ENCODE data around the gene CLTC.

The CLTC gene

DNA sequence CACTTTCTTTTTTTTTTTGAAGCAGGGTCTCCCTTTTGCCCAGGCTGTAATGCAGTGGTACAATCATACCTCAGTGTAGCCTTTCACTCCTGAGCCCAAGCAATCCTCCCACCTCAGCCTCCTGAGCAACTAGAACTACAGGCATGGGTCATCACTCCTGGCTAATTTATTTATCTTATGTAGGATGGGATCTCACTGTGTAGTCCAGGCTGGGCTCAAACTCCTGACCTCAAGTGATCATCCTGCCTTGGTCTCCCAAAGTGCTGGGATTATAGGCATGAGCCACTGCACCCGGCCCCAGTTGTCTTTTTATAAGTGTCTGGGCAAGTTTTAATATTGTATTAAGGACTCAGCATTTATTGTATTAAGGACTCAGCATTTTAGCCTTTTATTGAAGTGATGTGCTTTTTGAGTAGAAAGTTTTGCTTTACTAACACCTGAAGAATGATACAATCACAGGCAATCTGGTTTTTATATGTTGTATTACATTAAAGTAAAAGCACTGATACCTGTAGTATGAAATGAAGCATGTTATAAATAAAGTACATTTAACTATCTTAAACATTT lies 110.7 kb downstream of the CLTC start:
- H3K9me2 ChIP-seq (replicated peaks; ENCODE audit: low read depth, low read length) = no peaks in the 10 kb centered on the region
- TF ChIP-seq, protein P1, sequence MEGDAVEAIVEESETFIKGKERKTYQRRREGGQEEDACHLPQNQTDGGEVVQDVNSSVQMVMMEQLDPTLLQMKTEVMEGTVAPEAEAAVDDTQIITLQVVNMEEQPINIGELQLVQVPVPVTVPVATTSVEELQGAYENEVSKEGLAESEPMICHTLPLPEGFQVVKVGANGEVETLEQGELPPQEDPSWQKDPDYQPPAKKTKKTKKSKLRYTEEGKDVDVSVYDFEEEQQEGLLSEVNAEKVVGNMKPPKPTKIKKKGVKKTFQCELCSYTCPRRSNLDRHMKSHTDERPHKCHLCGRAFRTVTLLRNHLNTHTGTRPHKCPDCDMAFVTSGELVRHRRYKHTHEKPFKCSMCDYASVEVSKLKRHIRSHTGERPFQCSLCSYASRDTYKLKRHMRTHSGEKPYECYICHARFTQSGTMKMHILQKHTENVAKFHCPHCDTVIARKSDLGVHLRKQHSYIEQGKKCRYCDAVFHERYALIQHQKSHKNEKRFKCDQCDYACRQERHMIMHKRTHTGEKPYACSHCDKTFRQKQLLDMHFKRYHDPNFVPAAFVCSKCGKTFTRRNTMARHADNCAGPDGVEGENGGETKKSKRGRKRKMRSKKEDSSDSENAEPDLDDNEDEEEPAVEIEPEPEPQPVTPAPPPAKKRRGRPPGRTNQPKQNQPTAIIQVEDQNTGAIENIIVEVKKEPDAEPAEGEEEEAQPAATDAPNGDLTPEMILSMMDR (conservative IDR thresholded peaks at IDR 0.05; ENCODE audit: low read length) = no peak
- no peak for TF ChIP-seq EZH2phosphoT487 (IDR thresholded peaks at IDR 0.05; ENCODE audit: borderline replicate concordance)

DNA sequence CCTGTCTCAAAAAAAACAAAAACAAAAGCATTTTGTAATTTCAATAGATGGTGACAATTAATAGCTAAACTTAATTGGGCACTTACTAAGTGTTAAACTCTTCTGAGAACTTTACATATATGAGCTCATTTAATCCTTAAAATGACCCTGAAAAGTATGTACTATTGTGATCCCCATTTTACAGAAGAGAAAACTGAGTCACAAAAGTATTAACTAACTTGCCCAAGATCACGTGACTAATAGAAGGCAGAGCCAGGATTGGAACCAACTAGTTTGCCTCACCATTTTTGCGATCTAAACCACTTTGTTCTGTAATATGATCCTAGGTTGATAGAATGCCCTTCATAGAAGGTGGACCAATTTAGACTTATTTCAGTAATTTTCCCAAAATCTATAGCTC lies 114.0 kb downstream of the CLTC start:
- H3K9ac ChIP-seq (ENCODE audit: low read depth, low read length, poor library complexity, severe bottlenecking) = no peak overlapping the region
- H3K27me3 ChIP-seq (ENCODE audit: insufficient read depth, low read length, poor library complexity, severe bottlenecking) = no peaks in the 10 kb centered on the region
- H3K9me3 ChIP-seq (ENCODE audit: insufficient read depth, low read depth, low read length) = no peaks in the 10 kb centered on the region
- no peaks in the 10 kb centered on the region for H4K20me1 ChIP-seq (ENCODE audit: insufficient read depth, low read length, poor library complexity, severe bottlenecking)
- peaks cover 22% of the 10 kb centered on the region; the same call in 1 of the 2 replicates for H3K36me3 ChIP-seq (ENCODE audit: insufficient read depth, low read length)
- H3K4me2 ChIP-seq (ENCODE audit: low read depth, low read length, poor library complexity, severe bottlenecking) = no peak overlapping the region
- TF ChIP-seq EZH2phosphoT487 (IDR thresholded peaks at IDR 0.05; ENCODE audit: borderline replicate concordance) = no peak
- TF ChIP-seq, protein P1 (conservative IDR thresholded peaks at IDR 0.05; ENCODE audit: low read length) = no peak
- H3K4me3 ChIP-seq (ENCODE audit: low read length, poor library complexity, severe bottlenecking) = no peak overlapping the region
- H3F3A ChIP-seq (ENCODE audit: low read depth) = no peaks in the 10 kb centered on the region
- H3K9me2 ChIP-seq (replicated peaks; ENCODE audit: low read depth, low read length) = no peaks in the 10 kb centered on the region
- no peak overlapping the region for H2AFZ ChIP-seq (ENCODE audit: low read length)
- peaks cover 8% of the 10 kb centered on the region for H3K4me1 ChIP-seq (ENCODE audit: insufficient read depth, low read length, poor library complexity, severe bottlenecking)
- 0 out of 2 replicates have a peak, but pooled peaks cover 7% of the 10 kb centered on the region for H3K79me2 ChIP-seq (ENCODE audit: insufficient read depth, low read length)

More for the DNA sequence above, 110.7 kb downstream of the CLTC start:
- H3K4me1 ChIP-seq (ENCODE audit: insufficient read depth, low read length, poor library complexity, severe bottlenecking) = peaks cover 8% of the 10 kb centered on the region
- H3F3A ChIP-seq (ENCODE audit: low read depth) = no peaks in the 10 kb centered on the region
- H3K27me3 ChIP-seq (ENCODE audit: insufficient read depth, low read length, poor library complexity, severe bottlenecking) = no peaks in the 10 kb centered on the region
- H3K36me3 ChIP-seq (ENCODE audit: insufficient read depth, low read length) = peaks cover 9% of the 10 kb centered on the region; the same call in 1 of the 2 replicates
- H2AFZ ChIP-seq (ENCODE audit: low read length) = no peak overlapping the region
- H3K9me3 ChIP-seq (ENCODE audit: insufficient read depth, low read depth, low read length) = no peaks in the 10 kb centered on the region
- H3K79me2 ChIP-seq (ENCODE audit: insufficient read depth, low read length) = peaks cover 28% of the 10 kb centered on the region; the same call in 1 of the 2 replicates
- H3K9ac ChIP-seq (ENCODE audit: low read depth, low read length, poor library complexity, severe bottlenecking) = no peak overlapping the region
- no peak overlapping the region for H3K4me3 ChIP-seq (ENCODE audit: low read length, poor library complexity, severe bottlenecking)
- H3K4me2 ChIP-seq (ENCODE audit: low read depth, low read length, poor library complexity, severe bottlenecking) = no peak overlapping the region
- H4K20me1 ChIP-seq (ENCODE audit: insufficient read depth, low read length, poor library complexity, severe bottlenecking) = no peaks in the 10 kb centered on the region

DNA sequence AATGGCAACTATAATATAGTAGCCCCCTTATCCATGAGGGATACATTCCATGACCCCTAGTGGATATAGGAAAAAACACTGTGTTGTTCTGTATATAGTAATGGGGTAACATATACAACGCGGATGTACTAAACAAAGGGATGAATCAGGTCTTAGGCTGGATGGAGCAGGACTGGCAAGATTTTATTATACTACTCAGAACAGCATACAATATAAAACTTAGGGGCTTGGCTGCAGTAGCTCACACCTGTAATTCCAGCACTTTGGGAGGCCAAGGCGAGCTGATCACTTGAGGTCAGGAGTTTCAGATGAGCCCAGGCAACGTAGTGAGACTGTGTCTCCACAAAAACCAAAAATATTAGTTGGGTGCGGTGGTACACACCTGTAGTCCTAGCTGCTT lies 114.5 kb downstream of the CLTC start:
- no peaks in the 10 kb centered on the region for H3K9me3 ChIP-seq (ENCODE audit: insufficient read depth, low read depth, low read length)
- no peaks in the 10 kb centered on the region for H4K20me1 ChIP-seq (ENCODE audit: insufficient read depth, low read length, poor library complexity, severe bottlenecking)
- no peak overlapping the region for H2AFZ ChIP-seq (ENCODE audit: low read length)
- H3K79me2 ChIP-seq (ENCODE audit: insufficient read depth, low read length) = 0 out of 2 replicates have a peak, but pooled peaks cover 2% of the 10 kb centered on the region
- no peaks in the 10 kb centered on the region for H3K9me2 ChIP-seq (replicated peaks; ENCODE audit: low read depth, low read length)
- H3F3A ChIP-seq (ENCODE audit: low read depth) = no peaks in the 10 kb centered on the region
- H3K4me3 ChIP-seq (ENCODE audit: low read length, poor library complexity, severe bottlenecking) = no peak overlapping the region
- H3K27me3 ChIP-seq (ENCODE audit: insufficient read depth, low read length, poor library complexity, severe bottlenecking) = no peaks in the 10 kb centered on the region
- H3K4me1 ChIP-seq (ENCODE audit: insufficient read depth, low read length, poor library complexity, severe bottlenecking) = peaks cover 8% of the 10 kb centered on the region
- TF ChIP-seq, protein P1 (conservative IDR thresholded peaks at IDR 0.05; ENCODE audit: low read length) = no peak
- no peak for TF ChIP-seq EZH2phosphoT487 (IDR thresholded peaks at IDR 0.05; ENCODE audit: borderline replicate concordance)
- peaks cover 22% of the 10 kb centered on the region; the same call in 1 of the 2 replicates for H3K36me3 ChIP-seq (ENCODE audit: insufficient read depth, low read length)
- no peak overlapping the region for H3K9ac ChIP-seq (ENCODE audit: low read depth, low read length, poor library complexity, severe bottlenecking)
- no peak overlapping the region for H3K4me2 ChIP-seq (ENCODE audit: low read depth, low read length, poor library complexity, severe bottlenecking)

Measured in Loucy (cell line).